Lung (tissue), 12 donors: ENCODE measurements around the gene C20orf141. TPM values are rescaled to one million over a fixed set of nuclear protein-coding genes. Genes with fewer than 3 reads are reported as not detected.

Experiments used
- ATAC-seq: fragments of 200-7000 bp; cut with Tn5 transposase; one replicate; pipeline ENCODE4 v1.9.1; 2020; ENCODE audit warnings: moderate number of reproducible peaks; ENCODE audit not compliant: insufficient read depth, low FRiP score
- DNase-seq, 3 donors: peaks; one replicate each; pipeline ENCODE4 v3.0.0-alpha.2; 2013 to 2017
- H3K27ac ChIP-seq, 2 donors: one replicate each; pipeline ENCODE4 v1.5.1; 2013; ENCODE audit warnings: mild to moderate bottlenecking in 2 of 2, moderate library complexity in 2 of 2, control low read depth in 1 of 2, inconsistent platforms in 1 of 2, low read depth in 1 of 2, low read length in 1 of 2
- H3K27me3 ChIP-seq, 3 donors: one replicate each; pipeline ENCODE4 v1.5.1; 2013; ENCODE audit warnings: low read length in 2 of 3; ENCODE audit not compliant: control insufficient read depth in 3 of 3, insufficient read depth in 3 of 3
- H3K36me3 ChIP-seq, 4 donors: one replicate each; pipeline ENCODE4 v1.5.1; 2013; ENCODE audit warnings: low read length in 4 of 4, mild to moderate bottlenecking in 1 of 4, moderate library complexity in 1 of 4; ENCODE audit not compliant: control insufficient read depth in 4 of 4, insufficient read depth in 4 of 4
- H3K4me1 ChIP-seq, 5 donors: one replicate each; pipeline ENCODE4 v1.5.1; 2013; ENCODE audit warnings: low read length in 5 of 5, mild to moderate bottlenecking in 2 of 5, moderate library complexity in 1 of 5; ENCODE audit not compliant: control insufficient read depth in 5 of 5, insufficient read depth in 5 of 5
- H3K4me3 ChIP-seq: one replicate; pipeline ENCODE4 v1.5.1; 2013; ENCODE audit warnings: mild to moderate bottlenecking, control low read depth, moderate library complexity
- H3K9ac ChIP-seq, 2 donors: one replicate each; pipeline ENCODE4 v1.5.1; 2013; ENCODE audit warnings: low read length in 2 of 2, control low read depth in 1 of 2; ENCODE audit not compliant: insufficient read depth in 1 of 2
- H3K9me3 ChIP-seq, 4 donors: one replicate each; pipeline ENCODE4 v1.5.1; 2013; ENCODE audit warnings: low read length in 3 of 4, mild to moderate bottlenecking in 1 of 4, moderate library complexity in 1 of 4; ENCODE audit not compliant: control insufficient read depth in 4 of 4, insufficient read depth in 3 of 4
- CTCF ChIP-seq: IDR thresholded peaks from 2 replicates; pipeline ENCODE4 v1.5.1; 2012; ENCODE audit warnings: mild to moderate bottlenecking; ENCODE audit errors: control extremely low read depth, extremely low read depth
- WGBS, 2 donors: extraction: QIAGEN DNeasy Blood & Tissue Kit; methylation state at CpG; one replicate each; pipeline ENCODE4 v1.1.7; 2013; 5-methylcytosine and 5-hydroxymethylcytosine counted together
- polyA plus RNA-seq, 2 donors: library from polyadenylated mRNA; stranded (reverse); fragments of 200-250 nt; gene quantifications; one replicate each; pipeline ENCODE4 v1.2.1, GENCODE V29; 2013
- total RNA-seq, 2 donors: library from RNA; depleted of rRNA in 1 of 2; stranded (reverse); fragments of >200 nt in 1 of 2; gene quantifications; one replicate each; pipeline ENCODE4 v1.2.1, GENCODE V29; 2014 to 2021
- donor health status: control.
- donor health status: control.
- donor health status: Bipolar disorder and iron deficiency.
- donor health status: healthy.
- donor health status: DM: yes; HTN: yes; CAD: no.

The C20orf141 gene
- total and polyA plus RNA-seq, 4 donors: not detected

GRCh38 chr20:2804041-2804828 is 10.6 kb upstream of the C20orf141 start:
- Histone ChIP-seq H3K9me3 (no peaks in the 10 kb centered on the region), H3K4me1 (peaks cover 0 to 13% (median 0%) of the 10 kb centered on the region in 5 donors), H3K36me3 (peaks cover 0 to 4% (median 0%) of the 10 kb centered on the region in 4 donors), H3K9ac (no peak overlapping the region), H3K27me3 (peaks cover 7 to 73% (median 35%) of the 10 kb centered on the region in 3 donors), H3K4me3 (no peak overlapping the region), H3K27ac (no peak overlapping the region)
- DNase-seq: no peak
- TF ChIP-seq CTCF: no peak
- 59 to 69% methylated on average over 16 of the region's 16 CpGs for WGBS, 2 donors
- no peak for ATAC-seq

GRCh38 chr20:2804852-2805688 is 9.7 kb upstream of the C20orf141 start:
- 14 to 21% methylated on average over 49 of the region's 49 CpGs for WGBS, 2 donors
- H3K36me3 ChIP-seq: peaks cover 0 to 2% (median 0%) of the 10 kb centered on the region in 4 donors
- no peak for TF ChIP-seq CTCF
- H3K4me3 ChIP-seq: no peak overlapping the region
- peaks cover 0 to 7% (median 0%) of the 10 kb centered on the region in 5 donors for H3K4me1 ChIP-seq
- H3K9me3 ChIP-seq: no peaks in the 10 kb centered on the region
- ATAC-seq (no peak), DNase-seq (no peak)
- no peak overlapping the region for H3K27ac ChIP-seq
- no peak overlapping the region for H3K9ac ChIP-seq
- peaks cover 7 to 70% (median 35%) of the 10 kb centered on the region in 3 donors for H3K27me3 ChIP-seq

- Histone ChIP-seq H3K4me1 (peaks cover 0 to 5% (median 0%) of the 10 kb centered on the region in 5 donors), H3K27me3 (peaks cover 7 to 68% (median 35%) of the 10 kb centered on the region in 3 donors), H3K9me3 (no peaks in the 10 kb centered on the region), H3K27ac (no peak overlapping the region), H3K9ac (no peak overlapping the region), H3K4me3 (no peak overlapping the region), H3K36me3 (no peaks in the 10 kb centered on the region)
- WGBS, 2 donors: 38 to 61% methylated on average over 22 of the region's 22 CpGs
- no peak for DNase-seq
- ATAC-seq: no peak
- TF ChIP-seq CTCF: no peak
Measured at GRCh38 chr20:2805689-2806350, 9.0 kb upstream of the C20orf141 start.
